NCI-H2107 treated with DMSO at 0.1 percent for 48 hours (cell line): ENCODE data around the gene PTPN21.

Experiments
- DNase-seq: peaks from one replicate; lab custom pipeline; 2025; ENCODE audit not compliant: unreplicated experiment; lab: John Stamatoyannopoulos, UW

The PTPN21 gene

GRCh38 chr14:88473791-88474190 is 81.0 kb downstream of the PTPN21 start:
- no peak for DNase-seq

- DNase-seq, result no peak
Measured at GRCh38 chr14:88470542-88471440, 84.0 kb downstream of the PTPN21 start.

GRCh38 chr14:88468406-88468805 is 86.4 kb downstream of the PTPN21 start:
- DNase-seq, result no peak

- DNase-seq, result no peak
Measured at GRCh38 chr14:88463318-88463717, 91.5 kb downstream of the PTPN21 start.

GRCh38 chr14:88454886-88455285 is 99.9 kb downstream of the PTPN21 start:
- no peak for DNase-seq

GRCh38 chr14:88452231-88452630 is 102.6 kb downstream of the PTPN21 start:
- DNase-seq, result no peak

GRCh38 chr14:88439088-88439487 is 115.7 kb downstream of the PTPN21 start:
- no peak for DNase-seq

GRCh38 chr14:88437658-88438057 is 117.1 kb downstream of the PTPN21 start:
- DNase-seq, result no peak

GRCh38 chr14:88430976-88431375 is 123.8 kb downstream of the PTPN21 start:
- DNase-seq, result no peak

GRCh38 chr14:88426271-88426670 is 128.5 kb downstream of the PTPN21 start:
- DNase-seq, result no peak

GRCh38 chr14:88424573-88424972 is 130.2 kb downstream of the PTPN21 start:
- DNase-seq, result no peak

GRCh38 chr14:88422919-88423650 is 131.7 kb downstream of the PTPN21 start:
- no peak for DNase-seq

- DNase-seq, result no peak
Measured at GRCh38 chr14:88422047-88422446, 132.8 kb downstream of the PTPN21 start.

- DNase-seq, result no peak
Measured at GRCh38 chr14:88421286-88421685, 133.5 kb downstream of the PTPN21 start.

GRCh38 chr14:88420187-88420586 is 134.6 kb downstream of the PTPN21 start:
- no peak for DNase-seq

GRCh38 chr14:88417594-88417993 is 137.2 kb downstream of the PTPN21 start:
- DNase-seq, result no peak
